GM19099 (cell line): ENCODE measurements around the gene SOST.
A peak's percentile ranks its signal among the peaks of the same experiment; 100 is the strongest.

Experiments used
- POLR2A ChIP-seq: IDR thresholded peaks from 3 replicates; pipeline ENCODE4 v1.6.1; 2011; ENCODE audit warnings: low read depth; ENCODE audit not compliant: insufficient read length; ENCODE audit errors: extremely low read depth

SOST gene

DNA sequence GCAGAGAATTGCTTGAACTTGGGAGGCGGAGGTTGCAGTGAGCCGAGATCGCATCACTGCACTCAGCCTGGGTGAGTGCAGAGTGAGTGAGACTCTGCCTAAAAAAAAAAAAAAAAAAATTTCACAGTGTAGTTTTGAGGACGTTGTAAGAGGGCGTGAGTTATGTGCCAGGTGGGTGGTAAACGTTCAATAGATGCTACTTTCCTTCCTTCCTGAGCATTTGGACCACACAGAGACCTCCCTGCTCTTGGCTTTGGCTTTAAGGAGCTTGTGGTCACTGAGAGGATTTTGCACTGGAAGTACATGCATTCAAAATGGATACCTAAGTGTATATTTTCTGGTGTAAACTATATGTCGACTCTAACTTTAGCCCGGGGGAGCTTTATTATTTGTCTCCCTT is 30.5 kb downstream of the SOST start:
- no peak for TF ChIP-seq POLR2A

GRCh38 chr17:43723697-43724359 is 34.8 kb downstream of the SOST start:
- no peak for TF ChIP-seq POLR2A

DNA sequence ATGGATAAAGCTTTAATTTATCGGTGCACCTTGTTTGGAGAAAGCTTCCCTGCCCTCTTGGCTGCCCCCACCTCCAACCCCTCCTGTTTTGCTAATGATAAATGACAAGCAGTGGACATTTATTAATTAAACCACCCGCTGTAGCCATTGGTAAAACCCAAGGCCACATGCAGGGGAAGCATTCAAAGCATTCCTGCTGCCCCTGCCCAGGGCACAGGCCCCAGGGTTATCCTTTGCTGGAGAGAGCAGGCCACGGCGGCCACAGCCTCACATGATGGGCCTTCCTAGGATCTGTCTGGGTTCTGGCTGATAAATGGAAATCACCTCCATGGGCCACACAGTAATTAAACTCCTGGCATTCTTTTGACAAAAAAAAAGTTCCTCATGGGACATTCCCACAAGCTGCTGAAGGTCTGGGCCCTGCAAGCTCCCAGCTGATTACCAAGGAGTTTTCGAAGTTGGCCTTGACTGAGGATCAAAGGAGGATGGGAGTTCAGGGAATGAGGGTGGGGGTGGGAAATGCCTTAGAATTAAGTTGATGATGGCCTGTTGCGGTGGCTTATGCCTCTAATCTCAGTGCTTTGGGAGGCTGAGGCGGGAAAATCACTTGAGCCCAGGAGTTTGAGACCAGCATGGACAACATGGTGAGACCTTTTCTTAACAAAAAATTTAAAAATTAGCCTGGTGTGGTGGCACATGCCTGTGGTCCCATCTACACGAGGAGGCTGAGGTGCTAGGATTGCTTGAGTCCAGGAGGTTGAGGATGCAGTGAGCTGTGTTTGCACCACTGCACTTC is 35.5 kb downstream of the SOST start:
- TF ChIP-seq POLR2A, result no peak

GRCh38 chr17:43722269-43722619 is 36.3 kb downstream of the SOST start:
- TF ChIP-seq POLR2A, result no peak

- TF ChIP-seq POLR2A, result no peak
Observed at GRCh38 chr17:43721537-43722268, 36.9 kb downstream of the SOST start.

- TF ChIP-seq POLR2A, result peak; percentile 77
Observed at GRCh38 chr17:43720311-43721060, 38.1 kb downstream of the SOST start.

DNA sequence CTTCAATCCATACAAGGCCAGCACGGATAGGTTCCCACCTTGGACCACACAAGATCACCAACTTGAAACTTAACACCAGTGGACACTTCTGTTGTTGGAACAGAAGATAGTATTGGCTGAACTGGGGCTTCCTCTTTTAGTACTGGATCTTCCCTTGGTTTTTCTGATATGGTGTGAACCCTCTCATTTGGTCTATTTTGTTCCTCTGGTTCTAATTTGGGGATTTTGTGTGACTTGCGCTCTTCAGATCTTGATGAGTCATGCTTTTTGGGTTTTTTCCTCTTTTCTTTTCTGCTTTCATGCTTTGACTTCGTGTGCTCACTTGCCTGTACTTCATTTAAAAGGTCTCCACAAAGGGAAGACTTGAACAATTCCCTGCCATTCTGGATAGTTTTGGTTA is 39.0 kb downstream of the SOST start:
- TF ChIP-seq POLR2A, result no peak

- TF ChIP-seq POLR2A, result no peak
Observed at GRCh38 chr17:43718544-43718943, 40.0 kb downstream of the SOST start.

- no peak for TF ChIP-seq POLR2A
Observed at GRCh38 chr17:43717913-43718312, 40.7 kb downstream of the SOST start.

GRCh38 chr17:43714465-43715149 is 44.0 kb downstream of the SOST start:
- no peak for TF ChIP-seq POLR2A

DNA sequence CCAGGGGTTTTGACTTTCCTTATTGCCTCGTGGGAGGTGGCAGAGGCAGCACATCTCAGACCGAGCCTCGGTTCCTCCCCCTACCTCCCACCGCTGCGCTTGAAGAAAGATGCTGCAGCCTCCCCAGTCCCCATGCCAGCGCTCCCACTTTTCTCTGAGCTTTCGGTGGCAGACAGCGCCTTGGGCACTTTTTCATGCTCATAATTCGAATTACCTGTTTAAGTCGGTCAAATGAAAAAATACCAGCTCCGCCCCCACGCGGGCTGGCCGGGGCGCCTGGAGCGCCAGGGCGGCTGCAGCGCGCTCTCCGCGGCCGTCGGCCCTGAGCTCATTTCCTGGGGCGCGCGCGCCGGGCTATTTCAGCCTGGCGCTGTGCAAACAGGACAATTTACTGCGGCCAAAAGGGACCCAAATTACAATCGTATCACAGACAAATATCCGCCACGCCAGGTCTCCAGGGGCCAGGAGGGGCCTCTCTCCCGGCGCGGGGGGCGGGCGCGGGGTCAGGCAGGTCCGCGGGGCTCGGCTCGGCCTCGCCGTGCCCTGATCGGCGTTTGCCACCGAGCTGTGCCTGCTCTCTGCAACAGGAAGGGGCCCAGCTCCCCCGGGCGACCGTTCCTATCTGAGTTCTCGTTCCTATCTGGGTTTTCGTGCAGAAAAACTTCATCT is 45.0 kb downstream of the SOST start:
- no peak for TF ChIP-seq POLR2A

GRCh38 chr17:43712397-43712796 is 46.2 kb downstream of the SOST start:
- no peak for TF ChIP-seq POLR2A

DNA sequence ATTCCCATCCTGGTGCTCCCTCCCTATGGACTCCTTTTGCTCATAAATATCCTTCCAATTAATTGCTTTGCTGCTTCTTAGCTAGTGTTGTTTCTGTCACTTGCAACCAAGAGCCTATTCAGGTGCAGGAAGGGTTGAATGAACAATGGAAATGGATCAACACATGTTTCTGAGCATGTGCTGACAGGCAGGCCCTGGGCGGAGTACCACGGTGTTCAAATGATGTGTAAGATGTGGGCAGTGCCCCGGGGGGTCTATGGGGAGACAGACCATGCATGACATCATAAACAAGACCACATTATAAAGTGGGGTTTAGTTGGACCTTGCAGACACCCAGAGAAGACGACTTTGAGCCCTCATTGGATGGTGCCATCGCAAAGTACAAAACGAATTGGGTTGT is 48.5 kb downstream of the SOST start:
- no peak for TF ChIP-seq POLR2A

DNA sequence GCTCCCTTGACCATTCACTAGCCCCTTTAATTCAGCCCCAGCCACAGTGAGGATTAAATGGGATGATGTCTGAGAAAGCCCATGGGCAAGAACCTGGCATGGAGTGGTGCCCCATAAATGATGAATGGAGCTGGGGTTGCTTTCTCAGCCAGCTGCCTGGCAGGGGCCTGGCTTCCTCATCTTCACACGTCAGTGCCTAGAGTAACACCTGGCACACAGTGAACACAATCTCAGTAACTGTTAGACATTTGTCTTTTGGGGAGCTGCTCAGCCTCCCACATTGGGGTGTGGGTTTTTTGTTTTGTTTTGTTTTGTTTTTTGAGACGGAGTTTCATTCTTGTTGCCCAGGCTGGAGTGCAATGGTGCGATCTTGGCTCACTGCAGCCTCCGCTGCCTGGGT is 49.4 kb downstream of the SOST start:
- no peak for TF ChIP-seq POLR2A
